GM21786 (cell line): Measurements from ENCODE around the gene NPTN.
"Not testable (repeated sequence)": the region's sequence is repeated elsewhere in the genome, so short reads cannot be mapped to it uniquely, and the experiment has no call there.

ENCODE experiments used
- ATAC-seq: cut with Tn5 transposase; IDR thresholded peaks from one replicate; pipeline ENCODE4 v1.9.1; 2021; ENCODE audit not compliant: unreplicated experiment

The NPTN gene

DNA sequence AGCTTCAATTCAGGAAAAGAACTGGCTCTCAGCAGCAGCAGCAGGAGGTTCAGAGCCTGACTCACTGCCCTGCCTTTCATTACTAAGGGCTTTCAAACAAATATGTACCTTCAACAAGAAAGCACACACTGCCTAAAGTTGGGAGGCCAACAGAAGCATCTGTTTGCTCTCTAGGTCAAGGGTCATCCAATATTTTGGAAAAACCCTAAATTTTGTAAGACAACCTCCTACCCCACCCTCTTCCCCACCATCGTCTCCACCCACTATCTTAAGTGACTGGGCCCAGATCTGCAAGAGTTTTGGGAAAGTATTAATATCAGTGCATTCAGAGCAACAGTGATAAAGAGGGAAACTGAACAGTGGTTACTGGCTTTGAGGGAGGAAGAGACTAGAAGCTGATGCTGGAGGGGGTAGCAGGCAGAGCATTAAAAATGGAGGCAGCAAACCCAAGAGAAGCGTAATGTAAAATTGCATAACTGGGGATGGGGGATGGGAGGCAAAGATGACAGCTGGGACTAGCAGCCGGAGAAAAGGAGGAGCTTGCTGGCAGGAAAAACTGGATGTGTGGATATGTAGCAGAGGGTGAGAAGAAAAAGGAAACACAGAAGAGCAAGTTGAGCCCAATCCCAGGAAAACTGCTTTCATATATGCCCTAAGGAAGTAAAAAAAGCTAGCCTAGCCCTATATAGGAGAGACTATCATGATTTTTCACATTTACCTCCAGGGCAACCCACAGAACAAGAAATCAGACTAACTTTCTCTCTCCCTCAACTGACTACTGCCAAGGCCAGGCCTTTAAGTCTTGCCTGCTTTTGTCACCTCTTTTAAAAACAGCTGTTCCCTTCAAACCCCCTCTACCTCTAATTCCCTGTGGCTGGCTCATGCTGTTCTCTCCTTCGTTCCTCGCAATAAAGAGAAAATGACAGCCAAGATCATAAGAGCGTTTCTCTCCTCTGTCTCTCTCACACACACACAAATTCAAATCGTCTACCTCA lies 31.4 kb downstream of the NPTN start:
- no peak for ATAC-seq

DNA sequence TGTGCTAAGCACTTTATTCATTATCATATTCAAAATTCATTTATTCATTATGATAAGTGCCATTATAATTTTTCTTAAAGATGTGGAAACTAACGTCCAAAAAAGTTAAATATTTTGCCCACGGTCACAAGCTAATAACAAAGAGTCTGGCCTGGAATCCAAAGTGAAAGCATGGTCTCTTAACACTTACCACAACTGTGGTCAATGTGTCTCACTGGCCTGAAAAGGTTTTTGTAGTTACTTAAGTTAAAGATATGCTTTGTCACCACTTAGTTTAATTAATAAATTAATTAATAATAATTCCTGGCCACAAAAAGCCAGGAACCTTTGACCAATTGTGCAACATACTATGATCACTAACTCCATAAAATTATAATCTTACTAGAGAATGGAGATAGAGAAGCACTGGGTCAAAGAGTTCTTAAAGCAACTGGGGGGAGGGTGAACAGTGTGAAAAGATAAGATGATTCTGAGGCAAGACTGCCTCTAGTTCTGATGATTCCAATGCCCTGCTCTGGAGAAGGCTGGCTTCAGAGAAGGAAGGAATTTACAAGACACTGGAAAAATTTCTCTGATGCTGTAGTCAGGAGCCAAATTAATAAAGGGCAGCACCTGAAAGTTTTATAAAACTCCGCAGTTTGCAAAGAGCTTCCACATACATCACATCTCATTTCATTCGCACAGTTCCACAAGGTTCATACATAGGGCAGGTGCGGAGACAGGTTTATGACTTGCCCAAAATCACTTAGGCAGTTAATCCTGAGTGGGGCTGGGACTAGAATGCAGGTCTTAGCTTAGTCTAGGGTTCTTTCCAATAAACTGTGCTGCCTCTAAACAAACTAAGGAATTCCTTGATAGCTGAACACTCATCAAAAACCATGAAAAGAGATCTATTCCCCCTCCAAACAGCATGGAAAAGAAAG lies 32.5 kb downstream of the NPTN start:
- no peak for ATAC-seq

GRCh38 chr15:73599934-73600333 lies 33.3 kb downstream of the NPTN start:
- no peak for ATAC-seq

GRCh38 chr15:73598530-73599160 lies 34.5 kb downstream of the NPTN start:
- ATAC-seq, result no peak

DNA sequence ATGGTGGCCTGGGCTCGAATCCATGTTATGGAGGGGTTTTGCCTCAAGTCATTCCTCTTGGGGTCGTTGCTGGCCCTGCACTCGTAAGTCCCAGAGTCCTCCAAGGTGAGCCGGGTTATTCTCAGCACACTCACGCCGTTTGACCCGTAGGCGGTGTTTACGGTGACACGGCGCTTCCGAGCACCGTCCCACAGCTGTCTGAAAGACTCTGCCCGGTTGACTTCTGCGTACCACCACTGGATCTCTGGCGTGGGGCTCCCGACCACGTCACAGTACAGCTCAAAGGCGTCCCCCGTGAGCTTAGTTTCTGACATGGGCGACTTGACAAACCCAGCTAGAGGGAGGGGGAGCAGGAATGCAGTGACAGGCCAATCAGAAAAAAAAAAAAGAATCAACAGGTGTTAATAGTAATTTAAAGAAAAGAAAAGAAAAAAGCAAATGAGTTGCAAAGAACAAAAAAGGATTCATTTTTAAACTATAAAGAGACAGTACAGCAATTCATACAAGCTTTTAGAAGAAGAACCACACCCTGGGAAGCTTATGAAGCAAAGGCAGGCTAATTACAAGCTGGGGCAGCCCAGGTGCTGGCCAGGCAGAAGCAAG lies 36.1 kb downstream of the NPTN start:
- no peak for ATAC-seq

DNA sequence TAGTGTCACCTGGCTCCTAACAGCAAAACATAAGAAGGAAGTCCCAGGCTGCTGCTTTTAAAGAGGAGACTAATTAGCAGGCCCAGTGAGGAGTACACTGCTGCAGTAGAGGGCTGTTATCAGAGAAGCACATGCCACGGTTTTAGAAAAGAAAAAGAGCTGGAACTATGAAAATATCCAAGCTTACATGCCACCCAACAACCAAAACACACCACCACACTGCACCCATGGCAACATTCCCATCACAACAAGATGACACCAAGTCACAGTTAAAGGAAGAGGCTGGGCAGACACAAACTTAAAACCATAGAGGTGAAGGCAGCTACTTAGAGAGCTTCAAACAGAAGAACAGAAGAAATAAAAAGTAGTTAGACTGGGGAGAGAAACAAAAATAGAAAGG lies 37.0 kb downstream of the NPTN start:
- ATAC-seq, result no peak

GRCh38 chr15:73594109-73594508 lies 39.1 kb downstream of the NPTN start:
- no peak for ATAC-seq

DNA sequence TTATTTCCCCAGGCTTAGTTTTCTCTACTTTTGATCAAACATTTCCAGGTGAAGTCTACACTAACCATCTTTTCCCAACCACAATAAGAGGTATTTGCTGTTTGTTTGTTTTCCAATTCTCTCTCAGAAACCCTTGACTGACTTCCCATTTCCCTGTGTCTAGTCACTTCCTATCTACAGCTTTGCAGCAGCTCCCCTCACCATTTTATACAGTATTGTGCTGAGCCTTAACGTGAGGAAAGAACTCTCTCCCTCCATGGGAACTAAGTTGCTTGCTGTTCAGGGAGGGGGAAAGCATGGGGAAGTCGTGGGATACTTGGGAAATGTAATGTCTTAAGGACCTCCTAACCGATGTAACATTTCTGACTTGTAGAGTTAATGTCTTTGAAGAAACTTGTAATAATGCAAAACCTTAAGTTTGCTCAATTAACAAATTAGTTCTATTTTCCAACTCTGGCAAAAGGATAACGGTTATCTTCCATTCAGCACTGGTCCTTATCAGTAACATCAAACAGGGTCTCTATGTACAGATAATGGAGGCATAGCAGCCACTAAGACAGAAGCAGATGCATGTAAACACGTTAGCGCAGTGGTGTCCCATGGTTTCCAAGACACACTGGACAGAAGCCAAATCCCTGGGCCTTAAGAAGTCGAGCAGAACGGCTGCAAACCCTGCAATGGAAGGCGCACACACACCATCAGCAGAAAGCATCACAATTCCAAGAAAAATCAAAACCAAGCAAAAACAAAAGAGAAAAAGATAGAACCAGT lies 39.7 kb downstream of the NPTN start:
- no peak for ATAC-seq

DNA sequence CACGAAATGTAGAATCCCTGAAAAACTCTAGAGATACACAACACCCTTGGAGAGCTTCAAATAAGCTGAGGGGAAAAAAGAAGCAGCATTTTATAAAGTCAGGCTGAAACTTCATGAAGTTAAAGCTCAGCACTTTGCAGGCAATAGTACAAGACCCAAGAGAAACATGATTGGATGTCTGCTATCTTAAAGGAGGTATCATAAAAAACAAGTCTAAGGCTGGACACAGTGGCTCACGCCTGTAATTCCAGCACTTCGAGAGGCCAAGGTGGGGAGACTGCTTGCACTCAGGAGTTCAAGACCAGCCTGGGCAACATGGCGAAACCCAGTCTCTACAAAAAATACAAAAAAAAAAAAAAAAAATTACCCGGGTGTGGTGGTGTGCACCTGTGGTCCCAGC lies 42.9 kb downstream of the NPTN start:
- ATAC-seq, result no peak

GRCh38 chr15:73589766-73590165 lies 43.4 kb downstream of the NPTN start:
- no peak for ATAC-seq

GRCh38 chr15:73585871-73586654 lies 47.1 kb downstream of the NPTN start:
- ATAC-seq, result no peak

DNA sequence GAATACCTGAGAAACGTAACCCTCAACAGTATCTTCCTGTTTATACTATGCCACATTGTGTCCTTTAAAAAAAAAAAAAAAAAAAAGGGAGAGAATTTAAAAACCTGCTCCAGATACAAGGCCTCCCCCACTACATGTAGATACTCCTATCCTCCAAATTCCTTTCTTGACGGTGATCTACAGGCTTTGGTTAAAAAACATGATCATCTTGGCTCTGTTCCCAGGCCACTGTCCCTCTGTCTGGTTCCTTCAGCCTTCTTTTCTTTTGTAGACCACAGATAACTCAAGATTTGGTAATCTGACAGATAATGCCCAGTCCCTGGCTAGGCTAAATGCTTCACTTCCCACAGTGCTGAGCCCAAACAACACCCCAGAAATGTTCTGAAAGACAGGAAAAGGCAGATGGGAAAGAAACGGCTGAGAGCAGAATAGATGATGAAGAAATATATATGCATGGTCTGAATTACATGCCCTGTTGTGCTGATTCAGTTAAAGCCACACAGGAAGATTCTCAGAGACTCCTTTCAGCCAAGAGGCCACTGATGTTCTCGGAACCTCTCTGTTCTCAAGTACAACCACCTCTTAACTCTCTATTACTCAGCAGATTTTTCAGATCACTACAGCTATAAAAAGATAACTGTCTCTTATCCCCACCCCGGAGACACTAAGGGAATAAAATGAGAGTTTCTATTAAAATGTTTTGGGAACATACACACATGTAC lies 48.3 kb downstream of the NPTN start:
- no peak for ATAC-seq

DNA sequence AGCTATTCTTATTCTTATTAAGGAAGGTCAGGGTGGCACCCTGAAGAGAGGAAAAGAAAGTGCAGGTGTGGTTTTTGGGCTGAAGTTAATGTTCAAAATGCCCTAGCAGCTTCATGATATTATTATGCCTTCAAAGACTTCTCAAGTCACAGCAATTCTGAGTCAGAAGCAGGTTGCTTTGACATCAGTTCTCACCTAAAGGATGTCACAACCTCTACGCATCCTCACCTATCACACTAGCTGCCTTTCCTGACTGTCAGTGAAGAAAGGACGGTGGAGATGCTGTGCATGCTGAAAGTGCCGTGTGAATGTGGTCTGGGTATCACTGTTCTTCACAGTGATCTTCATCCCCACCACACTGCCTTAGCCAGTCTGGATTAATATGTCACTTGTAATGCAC lies 49.6 kb downstream of the NPTN start:
- ATAC-seq, result no peak

GRCh38 chr15:73582851-73583379 lies 50.3 kb downstream of the NPTN start:
- ATAC-seq, result no peak

- ATAC-seq, result no peak
Observed at GRCh38 chr15:73578026-73578425, 55.2 kb downstream of the NPTN start.

DNA sequence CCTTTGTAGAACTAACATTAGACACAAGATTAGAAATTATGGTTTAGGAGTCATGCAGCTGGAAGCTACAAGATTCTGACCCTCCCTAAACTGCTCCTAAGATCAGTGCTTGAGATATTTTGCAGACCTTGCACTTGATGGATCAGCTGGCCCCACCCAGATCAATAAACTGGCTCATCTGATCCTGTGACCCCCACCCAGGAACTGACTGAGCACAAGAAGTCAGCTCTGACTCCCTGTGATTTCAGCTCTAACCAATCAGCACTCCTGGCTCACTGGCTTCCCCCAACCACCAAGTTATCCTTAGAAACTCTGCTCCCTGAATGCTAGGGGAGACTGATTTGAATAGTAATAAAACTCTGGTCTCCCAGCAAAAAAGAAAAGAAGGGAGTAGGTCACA lies 55.6 kb downstream of the NPTN start:
- not testable (repeated sequence) for ATAC-seq

- ATAC-seq, result no peak
Observed at GRCh38 chr15:73575636-73576247, 57.4 kb downstream of the NPTN start.

- ATAC-seq, result no peak
Observed at GRCh38 chr15:73573572-73573971, 59.6 kb downstream of the NPTN start.
